GM12875 (cell line): Measurements from ENCODE around the gene DRAM1.

Source experiments
- H3K4me3 ChIP-seq: one replicate; pipeline ENCODE4 v1.5.1; 2011; ENCODE audit warnings: low read depth, low read length, control low read depth
- TF ChIP-seq, protein P1 (sequence below): IDR thresholded peaks from 2 replicates; pipeline ENCODE4 v1.5.1; 2011; ENCODE audit warnings: low read depth, mild to moderate bottlenecking, control low read depth, inconsistent platforms, low read length, moderate library complexity, borderline replicate concordance; ENCODE audit not compliant: insufficient read depth

The DRAM1 gene

DNA sequence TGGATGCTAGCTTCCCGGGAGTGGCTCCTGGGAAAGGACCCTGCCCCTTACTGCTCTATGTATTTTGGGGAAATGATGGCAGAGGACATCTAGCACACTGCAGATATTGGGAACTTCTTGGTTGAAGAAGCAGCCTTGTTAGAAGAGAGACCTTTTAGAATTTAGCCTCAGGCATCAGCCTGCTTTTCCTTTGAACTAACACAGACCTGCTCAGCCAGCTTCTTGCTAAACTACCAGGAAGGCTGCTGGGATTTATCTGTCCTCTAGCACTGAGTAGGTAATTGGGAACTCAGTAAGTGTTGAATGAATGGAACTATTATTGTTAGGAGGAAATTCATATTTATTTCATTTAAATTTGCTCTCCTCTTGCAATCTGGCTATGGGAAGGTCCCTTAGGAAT lies 77.3 kb downstream of the DRAM1 start:
- no peak overlapping the region for H3K4me3 ChIP-seq
- TF ChIP-seq, protein P1, sequence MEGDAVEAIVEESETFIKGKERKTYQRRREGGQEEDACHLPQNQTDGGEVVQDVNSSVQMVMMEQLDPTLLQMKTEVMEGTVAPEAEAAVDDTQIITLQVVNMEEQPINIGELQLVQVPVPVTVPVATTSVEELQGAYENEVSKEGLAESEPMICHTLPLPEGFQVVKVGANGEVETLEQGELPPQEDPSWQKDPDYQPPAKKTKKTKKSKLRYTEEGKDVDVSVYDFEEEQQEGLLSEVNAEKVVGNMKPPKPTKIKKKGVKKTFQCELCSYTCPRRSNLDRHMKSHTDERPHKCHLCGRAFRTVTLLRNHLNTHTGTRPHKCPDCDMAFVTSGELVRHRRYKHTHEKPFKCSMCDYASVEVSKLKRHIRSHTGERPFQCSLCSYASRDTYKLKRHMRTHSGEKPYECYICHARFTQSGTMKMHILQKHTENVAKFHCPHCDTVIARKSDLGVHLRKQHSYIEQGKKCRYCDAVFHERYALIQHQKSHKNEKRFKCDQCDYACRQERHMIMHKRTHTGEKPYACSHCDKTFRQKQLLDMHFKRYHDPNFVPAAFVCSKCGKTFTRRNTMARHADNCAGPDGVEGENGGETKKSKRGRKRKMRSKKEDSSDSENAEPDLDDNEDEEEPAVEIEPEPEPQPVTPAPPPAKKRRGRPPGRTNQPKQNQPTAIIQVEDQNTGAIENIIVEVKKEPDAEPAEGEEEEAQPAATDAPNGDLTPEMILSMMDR, result no peak

DNA sequence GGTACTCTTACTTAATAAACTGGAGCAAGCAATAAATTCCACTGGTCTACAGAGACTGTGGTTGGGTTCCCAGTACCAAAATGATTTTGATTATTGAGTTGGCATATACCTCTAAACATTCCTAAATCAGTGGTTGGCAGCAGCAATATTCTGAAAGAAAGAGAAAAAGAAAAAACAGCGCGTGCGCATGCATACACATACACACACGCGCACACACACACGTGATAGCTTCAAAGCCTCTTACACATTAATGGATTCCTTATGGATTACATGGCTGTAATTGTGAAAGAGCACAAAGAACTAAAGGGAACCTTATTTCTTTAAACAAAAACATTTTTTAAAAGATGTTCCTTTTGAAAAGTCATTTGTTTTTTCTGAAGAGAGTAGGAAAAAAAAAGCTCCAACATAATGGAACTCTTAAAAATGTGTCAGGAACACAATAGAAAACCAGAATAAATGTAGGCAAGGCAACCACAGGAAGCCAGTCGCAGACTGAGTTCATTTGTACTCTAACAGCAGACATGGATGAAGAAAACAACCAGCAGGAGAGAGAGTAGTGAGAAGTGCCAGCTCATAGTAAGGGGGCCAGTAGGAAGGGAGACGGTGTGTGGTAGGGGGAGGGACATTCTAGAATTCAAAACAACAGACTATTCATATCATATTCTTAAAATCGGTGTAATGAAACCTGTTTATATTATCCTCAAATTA lies 80.0 kb downstream of the DRAM1 start:
- TF ChIP-seq, protein P1, result no peak
- H3K4me3 ChIP-seq, result no peak overlapping the region

DNA sequence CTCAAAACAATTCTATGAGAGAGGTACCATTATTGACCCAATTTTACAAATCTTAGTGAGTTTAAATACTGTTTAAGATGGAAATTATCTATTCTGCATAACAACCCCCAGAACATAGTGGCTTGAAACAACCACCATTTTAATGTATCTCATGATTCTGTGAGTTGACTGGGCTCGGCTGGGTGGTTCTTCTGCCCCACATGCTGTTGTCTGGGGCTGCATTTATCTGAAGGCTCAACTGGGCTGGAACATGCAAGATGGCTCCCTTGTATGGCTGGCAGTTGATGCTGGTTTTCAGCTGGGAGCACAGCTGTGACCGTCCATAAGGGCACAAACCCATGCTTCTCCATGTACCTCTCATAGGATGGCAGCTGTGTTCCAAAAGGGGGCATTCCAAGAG lies 82.2 kb downstream of the DRAM1 start:
- TF ChIP-seq, protein P1, result no peak
- no peak overlapping the region for H3K4me3 ChIP-seq

DNA sequence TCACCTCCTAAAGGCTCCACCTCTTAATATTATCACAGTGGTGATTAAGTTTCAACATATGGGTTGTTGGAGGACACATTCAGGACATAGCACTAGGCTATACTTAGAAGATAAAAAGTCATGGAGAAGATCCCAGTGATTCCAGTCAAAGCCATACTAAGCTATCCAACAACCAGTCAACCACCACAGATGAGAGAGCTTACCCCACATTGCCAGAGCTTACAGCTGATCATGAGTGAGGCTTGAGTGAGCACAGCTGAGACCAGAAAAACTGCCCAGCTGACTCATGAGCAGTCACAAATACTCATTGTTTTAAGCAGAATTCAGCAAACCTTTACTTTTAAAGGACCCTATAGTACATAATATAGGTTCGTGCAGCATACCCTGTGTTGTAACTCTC lies 85.1 kb downstream of the DRAM1 start:
- TF ChIP-seq, protein P1, result no peak

DNA sequence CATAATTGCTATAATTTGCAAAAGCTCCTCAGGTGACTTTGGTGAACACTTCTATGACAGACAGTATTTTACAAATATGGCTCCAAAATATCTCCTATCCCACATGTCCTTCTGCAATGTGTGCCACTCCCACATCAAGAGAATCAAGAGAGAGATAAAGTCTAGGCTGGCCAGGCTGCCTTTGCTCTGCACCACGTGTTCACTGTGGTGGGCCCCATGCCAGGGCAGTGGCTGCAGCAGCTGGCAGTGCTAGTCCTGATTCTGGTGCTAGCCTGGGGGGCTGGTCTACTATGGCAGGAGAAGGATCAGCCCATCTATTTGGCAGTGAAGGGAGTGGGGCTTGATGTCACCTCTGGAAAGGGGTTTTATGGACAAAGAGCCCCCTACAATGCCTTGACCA lies 86.3 kb downstream of the DRAM1 start:
- no peak overlapping the region for H3K4me3 ChIP-seq
- TF ChIP-seq, protein P1, result no peak

More for the DNA sequence above, 85.1 kb downstream of the DRAM1 start:
- no peak overlapping the region for H3K4me3 ChIP-seq

DNA sequence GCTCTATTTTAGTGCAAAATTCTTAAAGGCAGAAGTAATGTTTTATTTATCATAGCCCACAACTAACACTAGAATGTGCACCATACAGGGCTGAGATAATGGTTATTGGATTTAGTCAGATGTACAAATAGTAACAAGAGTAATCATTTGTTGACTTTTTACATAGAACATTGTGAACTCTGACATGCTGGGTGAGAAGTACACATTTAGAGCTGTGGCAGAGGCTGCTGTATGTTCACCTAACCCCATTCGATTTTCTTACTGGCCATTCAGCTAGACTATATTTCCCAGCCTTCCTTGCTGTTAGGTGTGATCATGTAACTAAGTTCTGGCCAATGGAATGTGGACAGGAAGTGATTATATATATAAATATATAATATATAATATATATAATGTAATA lies 89.1 kb downstream of the DRAM1 start:
- H3K4me3 ChIP-seq, result no peak overlapping the region
- TF ChIP-seq, protein P1, result no peak

DNA sequence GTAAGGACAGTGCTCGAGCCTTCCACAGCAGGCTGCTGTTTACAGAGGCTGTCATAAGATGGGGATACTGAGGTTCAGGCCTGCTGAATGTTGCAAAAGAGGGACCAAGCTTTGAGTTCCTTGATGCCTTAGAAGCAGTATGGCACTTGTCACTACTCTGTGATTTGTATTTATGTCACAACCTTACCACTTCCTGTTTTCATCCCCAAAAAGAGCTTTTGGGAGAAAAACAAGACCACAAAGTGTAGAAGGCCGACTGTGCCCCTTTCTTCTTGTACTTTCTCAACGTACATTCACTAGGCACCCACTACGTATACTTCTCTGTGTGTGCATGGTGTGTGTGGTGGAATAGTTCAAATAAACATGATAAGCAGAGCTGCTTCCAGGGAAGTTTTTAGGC lies 90.1 kb downstream of the DRAM1 start:
- TF ChIP-seq, protein P1, result no peak
- H3K4me3 ChIP-seq, result no peak overlapping the region
